ENCODE measurements around the gene DNAI4.
"Not testable (repeated sequence)": the region's sequence is repeated elsewhere in the genome, so short reads cannot be mapped to it uniquely, and the experiment has no call there.

Gene DNAI4

DNA sequence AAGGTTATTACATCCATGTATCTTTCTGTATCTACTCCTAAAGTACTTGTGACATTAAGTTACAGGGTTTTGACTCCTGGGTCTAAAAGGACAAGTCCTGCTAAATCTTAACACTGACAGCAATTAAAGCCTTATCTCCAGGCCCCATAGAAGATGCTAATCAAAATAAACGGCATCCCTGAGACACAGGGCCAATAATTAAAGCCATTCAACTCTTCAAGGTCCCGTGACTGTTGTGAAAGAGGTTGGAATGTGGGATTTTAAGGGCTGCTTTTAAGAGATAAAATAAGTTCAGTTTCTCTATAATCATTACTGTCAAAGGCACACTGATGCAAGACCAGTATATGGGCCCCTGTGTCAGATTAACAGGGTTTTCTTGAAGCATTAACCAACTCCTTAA, 8.3 kb downstream of the DNAI4 start:
- Histone ChIP-seq H3K27ac (ENCODE audit: low read length) (no peak overlapping the region), H3K36me3 (replicated peaks; ENCODE audit: low read depth, low read length) (peaks cover 3% of the 10 kb centered on the region), H3K4me1 (ENCODE audit: low read length) (no peaks in the 10 kb centered on the region), H3K9me3 (ENCODE audit: insufficient read depth, low read length) (no peaks in the 10 kb centered on the region), H4K20me1 (ENCODE audit: insufficient read depth, low read length) (no peaks in the 10 kb centered on the region), H3K79me2 (ENCODE audit: low read length) (no peaks in the 10 kb centered on the region), H3K27me3 (ENCODE audit: low read depth, low read length) (no peaks in the 10 kb centered on the region), H3K4me3 (ENCODE audit: low read length) (no peak overlapping the region), H2AFZ (ENCODE audit: low read depth, low read length) (no peak overlapping the region), H3K9ac (ENCODE audit: low read length) (no peak overlapping the region), H3K4me2 (ENCODE audit: low read length) (no peak overlapping the region)
- TF ChIP-seq, protein P1, sequence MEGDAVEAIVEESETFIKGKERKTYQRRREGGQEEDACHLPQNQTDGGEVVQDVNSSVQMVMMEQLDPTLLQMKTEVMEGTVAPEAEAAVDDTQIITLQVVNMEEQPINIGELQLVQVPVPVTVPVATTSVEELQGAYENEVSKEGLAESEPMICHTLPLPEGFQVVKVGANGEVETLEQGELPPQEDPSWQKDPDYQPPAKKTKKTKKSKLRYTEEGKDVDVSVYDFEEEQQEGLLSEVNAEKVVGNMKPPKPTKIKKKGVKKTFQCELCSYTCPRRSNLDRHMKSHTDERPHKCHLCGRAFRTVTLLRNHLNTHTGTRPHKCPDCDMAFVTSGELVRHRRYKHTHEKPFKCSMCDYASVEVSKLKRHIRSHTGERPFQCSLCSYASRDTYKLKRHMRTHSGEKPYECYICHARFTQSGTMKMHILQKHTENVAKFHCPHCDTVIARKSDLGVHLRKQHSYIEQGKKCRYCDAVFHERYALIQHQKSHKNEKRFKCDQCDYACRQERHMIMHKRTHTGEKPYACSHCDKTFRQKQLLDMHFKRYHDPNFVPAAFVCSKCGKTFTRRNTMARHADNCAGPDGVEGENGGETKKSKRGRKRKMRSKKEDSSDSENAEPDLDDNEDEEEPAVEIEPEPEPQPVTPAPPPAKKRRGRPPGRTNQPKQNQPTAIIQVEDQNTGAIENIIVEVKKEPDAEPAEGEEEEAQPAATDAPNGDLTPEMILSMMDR (IDR thresholded peaks at IDR 0.05; ENCODE audit: low read depth, low read length): no peak
- TF ChIP-seq EZH2phosphoT487 (IDR thresholded peaks at IDR 0.05; ENCODE audit: low read depth): no peak

DNA sequence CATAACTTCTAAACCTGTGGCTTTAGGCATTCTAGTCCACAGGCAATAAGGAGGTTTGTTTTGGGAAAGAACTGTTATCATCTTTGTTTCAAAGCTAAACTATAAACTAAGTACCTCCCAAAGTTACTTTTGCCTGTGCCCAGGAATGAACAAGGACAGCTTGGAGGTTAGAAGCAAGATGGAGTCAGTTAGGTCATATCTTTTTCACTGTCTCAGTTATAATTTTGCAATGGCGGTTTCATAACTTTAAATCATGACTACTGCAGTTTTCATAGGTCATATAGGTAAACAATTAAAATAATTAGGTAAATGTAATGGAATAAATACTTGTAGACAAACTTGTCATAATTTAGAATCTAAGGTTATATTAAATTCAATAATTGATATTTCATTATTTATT, 9.5 kb downstream of the DNAI4 start:
- not testable (repeated sequence) for H3K27me3 ChIP-seq (ENCODE audit: low read depth, low read length); H3K9ac ChIP-seq (ENCODE audit: low read length); H2AFZ ChIP-seq (ENCODE audit: low read depth, low read length); H3K9me3 ChIP-seq (ENCODE audit: insufficient read depth, low read length); H3K4me3 ChIP-seq (ENCODE audit: low read length); H3K36me3 ChIP-seq (replicated peaks; ENCODE audit: low read depth, low read length); H3K79me2 ChIP-seq (ENCODE audit: low read length); H3K27ac ChIP-seq (ENCODE audit: low read length); H3K4me2 ChIP-seq (ENCODE audit: low read length); H4K20me1 ChIP-seq (ENCODE audit: insufficient read depth, low read length); H3K4me1 ChIP-seq (ENCODE audit: low read length)

DNA sequence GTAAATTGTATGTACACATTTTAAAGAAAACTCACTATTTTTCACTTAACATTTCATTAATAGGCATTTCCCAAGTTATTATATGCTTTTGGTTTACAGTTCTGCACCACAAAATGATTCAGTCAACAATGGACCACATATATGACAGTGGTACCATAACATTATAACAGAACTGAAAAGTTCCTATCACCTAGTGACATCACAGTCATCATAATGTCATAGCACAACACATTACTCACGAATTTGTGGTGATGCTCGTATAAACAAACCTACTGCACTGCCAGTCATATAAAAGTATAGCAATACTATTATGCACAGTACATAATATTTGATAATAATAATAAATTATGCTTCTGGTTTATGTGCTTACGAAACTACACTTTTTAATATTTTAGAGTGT, 30.9 kb downstream of the DNAI4 start:
- Histone ChIP-seq H4K20me1 (ENCODE audit: insufficient read depth, low read length) (no peaks in the 10 kb centered on the region), H3K79me2 (ENCODE audit: low read length) (no peaks in the 10 kb centered on the region), H3K4me3 (ENCODE audit: low read length) (no peak overlapping the region), H3K27ac (ENCODE audit: low read length) (no peak overlapping the region), H2AFZ (ENCODE audit: low read depth, low read length) (no peak overlapping the region), H3K9ac (ENCODE audit: low read length) (no peak overlapping the region), H3K4me2 (ENCODE audit: low read length) (no peak overlapping the region), H3K9me3 (ENCODE audit: insufficient read depth, low read length) (no peaks in the 10 kb centered on the region), H3K36me3 (replicated peaks; ENCODE audit: low read depth, low read length) (no peaks in the 10 kb centered on the region), H3K27me3 (ENCODE audit: low read depth, low read length) (no peaks in the 10 kb centered on the region), H3K4me1 (ENCODE audit: low read length) (no peaks in the 10 kb centered on the region)
- TF ChIP-seq, protein P1 (IDR thresholded peaks at IDR 0.05; ENCODE audit: low read depth, low read length): no peak
- TF ChIP-seq EZH2phosphoT487 (IDR thresholded peaks at IDR 0.05; ENCODE audit: low read depth): no peak

DNA sequence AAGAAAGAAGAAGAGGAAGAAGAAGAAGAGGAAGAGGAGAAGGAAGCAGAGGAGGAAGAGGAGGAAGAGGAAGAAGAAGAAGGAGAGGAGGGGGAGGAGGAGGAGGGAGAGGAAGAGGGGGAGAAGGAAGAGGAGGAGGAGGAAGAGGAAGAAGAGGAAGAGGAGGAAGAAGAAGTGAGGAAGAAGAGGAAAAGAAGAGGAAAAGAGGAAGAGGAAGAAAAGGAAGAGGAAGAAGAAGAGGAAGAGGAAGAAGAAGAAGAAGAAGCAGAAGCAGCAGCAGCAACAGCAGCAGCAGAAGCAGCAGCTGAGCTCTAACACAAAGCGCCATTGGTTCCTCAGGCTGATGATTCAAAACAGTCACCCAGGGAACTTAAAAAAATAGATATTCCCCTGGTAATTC, 34.0 kb downstream of the DNAI4 start:
- Histone ChIP-seq H3K36me3 (replicated peaks; ENCODE audit: low read depth, low read length) (no peaks in the 10 kb centered on the region), H4K20me1 (ENCODE audit: insufficient read depth, low read length) (no peaks in the 10 kb centered on the region), H3K27me3 (ENCODE audit: low read depth, low read length) (no peaks in the 10 kb centered on the region), H3K4me3 (ENCODE audit: low read length) (no peak overlapping the region), H3K27ac (ENCODE audit: low read length) (no peak overlapping the region), H3K9me3 (ENCODE audit: insufficient read depth, low read length) (no peaks in the 10 kb centered on the region), H3K9ac (ENCODE audit: low read length) (no peak overlapping the region), H3K4me1 (ENCODE audit: low read length) (no peaks in the 10 kb centered on the region), H2AFZ (ENCODE audit: low read depth, low read length) (no peak overlapping the region), H3K4me2 (ENCODE audit: low read length) (no peak overlapping the region), H3K79me2 (ENCODE audit: low read length) (no peaks in the 10 kb centered on the region)
- no peak for TF ChIP-seq EZH2phosphoT487 (IDR thresholded peaks at IDR 0.05; ENCODE audit: low read depth)

DNA sequence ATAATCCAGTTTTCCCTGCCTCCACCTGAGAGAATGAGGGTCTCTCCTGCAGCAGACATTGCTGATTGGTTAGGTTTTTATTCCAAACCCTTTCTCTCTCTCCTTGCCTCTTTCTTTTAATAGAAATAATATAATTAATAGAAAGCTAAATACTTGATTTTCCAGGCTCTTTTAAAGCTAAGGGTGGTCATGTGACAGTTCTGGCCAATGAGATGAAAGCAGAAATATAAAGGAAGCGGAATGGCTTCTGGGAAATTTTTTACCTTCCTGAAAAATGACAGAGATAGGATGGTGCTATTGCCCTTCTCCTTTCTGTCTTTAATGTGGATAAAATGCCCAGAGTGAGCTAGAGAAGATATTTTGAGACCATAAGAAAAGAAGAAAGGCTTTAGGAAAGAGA, 35.6 kb downstream of the DNAI4 start:
- Histone ChIP-seq H3K9me3 (ENCODE audit: insufficient read depth, low read length) (no peaks in the 10 kb centered on the region), H3K27me3 (ENCODE audit: low read depth, low read length) (no peaks in the 10 kb centered on the region), H3K4me2 (ENCODE audit: low read length) (no peak overlapping the region), H3K4me1 (ENCODE audit: low read length) (no peaks in the 10 kb centered on the region), H3K36me3 (replicated peaks; ENCODE audit: low read depth, low read length) (no peaks in the 10 kb centered on the region), H3K27ac (ENCODE audit: low read length) (no peak overlapping the region), H4K20me1 (ENCODE audit: insufficient read depth, low read length) (no peaks in the 10 kb centered on the region), H2AFZ (ENCODE audit: low read depth, low read length) (no peak overlapping the region), H3K9ac (ENCODE audit: low read length) (no peak overlapping the region), H3K79me2 (ENCODE audit: low read length) (no peaks in the 10 kb centered on the region), H3K4me3 (ENCODE audit: low read length) (no peak overlapping the region)
- TF ChIP-seq EZH2phosphoT487 (IDR thresholded peaks at IDR 0.05; ENCODE audit: low read depth): no peak
- TF ChIP-seq, protein P1 (IDR thresholded peaks at IDR 0.05; ENCODE audit: low read depth, low read length): no peak

Measured in OCI-LY3 (cell line).